Kidney tubule cell (primary cell): ENCODE data around the gene PKP3.
"Not testable (repeated sequence)": the region's sequence is repeated elsewhere in the genome, so short reads cannot be mapped to it uniquely, and the experiment has no call there.

ENCODE experiments used
- DNase-seq: peaks from one replicate; pipeline ENCODE4 v3.0.0-alpha.2; 2018; ENCODE audit warnings: low spot score

PKP3 gene

DNA sequence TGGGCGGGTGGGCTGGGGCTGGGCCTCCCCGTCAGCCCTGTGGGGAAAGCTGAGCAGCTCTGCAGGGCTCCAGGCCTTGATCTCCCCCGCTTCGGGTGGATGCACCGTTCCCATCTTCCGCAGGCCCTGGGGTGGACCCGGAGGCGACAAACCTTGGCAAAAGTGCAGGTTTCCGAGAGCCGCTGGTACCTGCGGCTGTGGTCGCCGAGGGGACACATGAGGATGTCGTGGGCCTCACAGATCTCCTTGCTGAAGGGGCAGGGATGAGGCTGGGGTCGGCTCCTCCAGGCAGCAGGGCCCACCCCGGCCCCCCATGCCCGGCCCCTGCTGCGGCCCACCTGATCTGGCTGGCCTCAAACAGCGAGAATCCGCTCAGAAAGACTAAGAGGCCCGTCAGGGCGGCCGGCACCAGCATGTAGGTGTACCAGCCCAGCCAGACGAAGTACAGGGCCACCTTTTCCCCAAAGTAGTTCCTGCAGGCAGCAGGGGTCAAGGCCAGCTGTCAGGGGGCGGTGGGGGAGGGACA lies 36.0 kb downstream of the PKP3 start:
- DNase-seq: no peak

DNA sequence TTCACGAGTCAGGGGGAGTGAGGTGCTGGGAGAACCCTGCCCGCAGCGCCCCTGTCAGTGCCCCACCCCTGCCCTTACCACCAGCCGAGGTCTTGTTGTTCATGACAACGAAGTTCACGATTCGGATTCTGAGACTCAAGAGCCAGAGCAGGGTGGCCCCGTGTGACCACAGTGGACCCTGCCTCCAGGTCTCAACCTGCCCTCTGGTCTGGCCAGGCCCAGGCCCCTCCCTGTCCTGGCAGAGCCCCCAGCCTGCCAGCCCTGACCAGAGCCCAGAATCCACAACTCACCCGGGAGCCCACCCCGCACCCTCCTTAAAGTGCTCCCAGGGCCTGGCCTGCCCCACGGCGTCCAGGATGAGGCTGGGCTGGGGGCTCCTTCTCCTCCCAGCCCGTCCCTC lies 37.9 kb downstream of the PKP3 start:
- DNase-seq: no peak

DNA sequence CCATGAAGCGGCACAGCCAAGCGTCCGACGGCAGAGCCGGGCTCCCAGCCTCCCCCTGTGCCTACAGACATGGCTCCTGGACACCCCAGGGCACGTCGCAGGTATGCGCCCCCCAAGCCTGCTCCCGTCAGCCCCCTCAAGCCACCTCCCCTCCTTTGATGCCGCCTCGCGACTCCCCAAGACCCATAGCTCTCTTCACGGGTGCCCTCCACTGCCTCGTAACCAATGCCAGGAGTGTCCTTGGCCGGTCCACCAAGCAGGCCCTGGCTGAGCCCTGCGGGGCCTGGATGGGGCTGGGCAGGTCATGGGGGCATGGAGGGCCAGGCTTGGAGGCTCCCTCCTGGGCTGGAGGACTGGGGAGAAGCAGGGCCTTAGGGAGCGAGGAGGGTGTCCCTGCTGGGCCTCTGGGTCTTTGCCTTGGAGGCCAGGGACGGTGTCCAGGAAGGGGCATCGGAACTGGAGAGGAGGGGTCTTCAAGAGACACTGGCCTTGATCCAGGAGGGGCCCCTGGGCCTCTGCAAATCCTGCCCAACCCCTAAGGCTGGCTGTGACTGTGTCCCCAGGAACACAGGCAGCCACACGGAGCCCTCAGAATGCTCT lies 38.6 kb downstream of the PKP3 start:
- DNase-seq: no peak

DNA sequence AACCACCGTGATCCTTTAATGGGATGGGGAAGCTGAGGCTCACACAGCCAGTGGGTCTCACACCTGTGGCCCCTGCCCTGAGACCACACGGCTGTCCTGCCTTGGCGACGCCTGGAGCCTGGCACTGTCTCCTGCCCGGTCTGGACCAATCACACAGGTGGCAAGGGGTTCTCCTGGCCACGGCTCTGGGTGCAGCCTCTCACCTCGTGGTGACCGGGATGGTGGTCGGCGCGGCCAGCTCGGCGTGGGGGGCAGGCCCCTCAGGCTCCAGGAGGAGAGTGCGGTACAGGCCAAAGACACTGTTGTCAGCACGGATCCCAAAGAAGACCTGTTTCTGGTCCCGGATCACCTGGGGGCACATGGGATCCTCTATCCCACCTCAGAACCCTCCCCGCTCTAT lies 39.1 kb downstream of the PKP3 start:
- DNase-seq: no peak

DNA sequence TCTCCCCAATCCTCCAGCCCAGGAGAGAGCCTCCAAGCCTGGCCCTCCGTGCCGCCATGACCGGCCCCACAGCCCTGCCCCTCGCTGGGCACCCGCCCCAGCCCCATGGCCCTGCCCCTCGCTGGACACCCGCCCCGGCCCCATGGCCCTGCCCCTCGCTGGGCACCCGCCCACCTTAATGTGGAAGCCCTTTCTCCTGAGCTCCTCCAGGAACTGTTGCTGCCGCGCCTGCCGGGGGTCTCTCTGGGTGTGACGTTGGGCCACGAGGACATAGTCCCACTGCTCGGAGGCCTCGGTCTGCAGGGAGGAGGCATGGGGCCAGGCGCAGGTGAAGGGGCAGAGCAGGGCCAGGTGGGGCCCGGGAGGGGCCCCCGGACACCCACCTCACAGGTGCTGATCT lies 39.6 kb downstream of the PKP3 start:
- DNase-seq: no peak

DNA sequence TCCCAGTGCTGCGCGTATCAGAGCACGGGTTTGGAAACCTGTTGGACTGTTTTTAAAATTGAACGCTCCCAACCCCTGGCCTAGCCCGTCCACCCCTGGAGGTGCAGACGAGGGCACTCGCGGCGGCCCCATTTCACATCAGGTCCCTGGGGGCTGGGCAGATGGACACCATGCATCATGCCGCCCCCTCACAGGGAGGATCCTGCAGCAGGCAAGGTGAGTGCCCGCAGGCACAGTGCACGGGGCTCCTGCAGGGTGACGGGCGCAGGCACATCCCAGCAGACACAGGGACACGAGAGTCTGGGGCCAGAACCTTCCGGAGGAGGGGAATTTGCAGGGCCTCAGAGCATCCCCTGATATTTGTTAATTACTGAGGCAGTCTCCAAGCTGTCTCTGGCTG lies 40.5 kb downstream of the PKP3 start:
- no peak for DNase-seq

DNA sequence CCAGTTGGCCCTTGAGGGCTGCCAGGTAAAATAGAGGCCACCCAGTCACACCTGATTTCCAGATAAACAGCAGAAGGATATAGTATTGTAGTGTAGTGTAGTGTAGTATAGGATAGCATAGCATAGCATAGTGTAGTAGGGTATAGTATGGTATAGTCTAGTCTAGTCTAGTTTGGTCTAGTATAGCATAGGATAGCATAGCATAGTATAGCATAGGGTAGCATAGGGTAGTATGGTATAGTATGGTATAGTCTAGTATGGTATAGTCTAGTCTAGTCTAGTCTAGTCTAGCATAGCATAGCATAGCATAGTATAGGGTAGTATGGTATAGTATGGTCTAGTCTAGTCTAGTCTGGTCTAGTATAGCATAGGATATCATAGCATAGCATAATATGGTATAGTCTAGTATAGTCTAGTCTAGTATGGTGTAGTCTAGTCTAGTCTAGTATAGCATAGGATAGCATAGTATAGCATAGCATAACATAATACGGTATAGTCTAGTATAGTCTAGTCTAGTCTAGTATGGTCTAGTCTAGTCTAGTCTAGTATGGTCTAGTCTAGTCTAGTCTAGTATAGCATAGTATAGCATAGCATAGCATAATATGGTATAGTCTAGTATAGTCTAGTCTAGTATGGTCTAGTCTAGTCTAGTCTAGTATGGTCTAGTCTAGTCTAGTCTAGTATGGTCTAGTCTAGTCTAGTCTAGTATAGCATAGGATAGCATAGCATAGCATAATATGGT lies 41.2 kb downstream of the PKP3 start:
- not testable (repeated sequence) for DNase-seq

DNA sequence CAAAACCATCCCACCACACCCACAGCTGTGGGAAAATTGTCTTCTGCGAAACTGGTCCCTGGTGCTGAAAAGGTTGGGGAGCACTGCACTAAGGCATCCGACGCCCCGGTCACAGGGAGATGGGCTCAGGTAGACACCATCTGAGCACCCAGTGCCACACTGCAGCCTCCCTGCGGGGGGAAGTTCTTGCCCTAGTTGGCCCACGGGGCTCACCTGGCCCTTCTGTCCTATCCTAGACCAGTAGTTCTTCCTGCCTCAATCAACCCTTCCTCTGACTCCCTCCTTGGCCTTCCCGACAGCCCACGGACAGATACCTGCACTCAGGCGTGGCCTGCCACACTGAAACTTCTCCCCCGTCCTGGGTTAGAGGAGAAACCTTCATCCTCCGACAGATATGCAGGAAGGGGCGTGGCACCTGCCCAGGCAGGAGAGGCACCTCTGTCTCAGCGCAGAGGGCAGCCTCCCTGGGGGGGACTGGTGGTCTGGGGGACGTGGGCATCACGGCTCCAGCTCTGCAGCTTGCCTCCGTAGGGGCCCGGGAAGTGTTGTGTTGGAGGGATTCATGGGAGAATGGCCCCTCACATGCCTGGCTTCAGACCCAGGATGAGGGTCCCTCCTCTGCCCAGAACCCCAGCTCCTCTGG lies 43.3 kb downstream of the PKP3 start:
- no peak for DNase-seq

DNA sequence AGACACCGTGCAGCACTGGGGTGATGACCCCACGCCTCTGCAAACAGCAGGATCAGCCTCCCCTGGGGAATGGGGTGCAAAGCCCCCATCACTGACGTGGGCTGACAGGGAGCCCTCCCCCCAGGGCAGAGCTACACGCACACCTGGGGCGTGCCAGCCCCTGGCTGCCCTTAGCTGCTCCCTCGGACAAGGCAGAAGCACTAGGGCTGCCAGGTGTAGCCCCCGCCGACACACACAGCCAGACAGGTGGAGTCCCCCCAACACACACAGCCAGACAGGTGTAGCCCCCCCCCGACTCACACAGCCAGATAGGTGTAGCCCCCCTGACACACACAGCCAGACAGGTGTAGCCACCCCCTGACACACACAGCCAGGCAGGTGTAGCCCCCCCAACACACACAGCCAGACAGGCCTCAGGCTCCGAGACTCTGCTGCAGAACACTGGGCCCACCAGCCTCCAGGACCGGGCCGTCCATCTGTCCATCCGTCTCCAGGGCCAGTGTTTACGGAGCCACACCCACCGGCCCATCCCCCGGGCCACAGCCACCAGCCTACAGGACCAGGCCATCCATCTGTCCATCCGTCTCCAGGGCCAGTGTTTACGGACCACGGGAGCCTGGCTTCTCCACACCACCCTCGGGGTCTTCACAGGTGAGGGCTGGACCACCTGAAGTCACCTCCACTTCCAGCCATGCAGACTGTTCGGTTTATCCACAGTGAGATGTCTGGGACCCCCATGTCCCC lies 44.3 kb downstream of the PKP3 start:
- no peak for DNase-seq

DNA sequence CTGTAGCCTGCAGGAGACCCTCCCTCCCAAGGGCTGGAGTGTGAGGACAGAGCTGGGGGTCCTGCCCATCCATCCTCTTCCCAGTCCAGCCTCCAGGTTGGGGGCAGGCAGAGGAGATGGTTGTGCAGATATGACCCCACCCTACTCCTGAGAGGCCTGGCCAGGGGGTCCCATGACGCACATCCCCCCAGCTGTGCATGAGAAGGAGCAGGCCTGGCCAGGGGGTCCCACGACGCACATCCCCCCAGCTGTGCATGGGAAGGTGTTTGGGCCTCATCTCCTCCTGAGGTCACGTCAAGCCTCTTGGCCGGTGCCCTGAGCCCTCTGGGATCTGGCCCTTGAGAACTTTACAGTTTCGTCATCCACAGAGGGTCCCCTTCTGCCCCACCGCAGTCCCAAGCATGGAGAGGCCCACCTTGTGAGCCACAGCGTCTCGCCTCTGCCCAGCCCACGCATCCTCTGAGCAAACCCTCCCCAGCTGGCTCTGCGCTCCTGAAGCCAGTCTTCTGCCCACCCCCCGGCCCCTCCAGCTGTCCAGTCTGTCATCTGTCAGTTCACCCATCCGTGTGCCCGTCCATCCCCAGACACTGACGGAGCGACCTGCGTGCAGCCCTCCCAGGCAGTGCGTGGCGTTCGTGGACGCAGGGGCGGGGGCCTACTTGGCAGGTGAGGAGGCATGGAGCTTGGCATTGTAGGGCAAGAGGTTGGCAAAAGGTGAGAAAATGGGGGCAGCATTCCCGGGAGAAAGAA lies 45.5 kb downstream of the PKP3 start:
- DNase-seq: no peak

DNA sequence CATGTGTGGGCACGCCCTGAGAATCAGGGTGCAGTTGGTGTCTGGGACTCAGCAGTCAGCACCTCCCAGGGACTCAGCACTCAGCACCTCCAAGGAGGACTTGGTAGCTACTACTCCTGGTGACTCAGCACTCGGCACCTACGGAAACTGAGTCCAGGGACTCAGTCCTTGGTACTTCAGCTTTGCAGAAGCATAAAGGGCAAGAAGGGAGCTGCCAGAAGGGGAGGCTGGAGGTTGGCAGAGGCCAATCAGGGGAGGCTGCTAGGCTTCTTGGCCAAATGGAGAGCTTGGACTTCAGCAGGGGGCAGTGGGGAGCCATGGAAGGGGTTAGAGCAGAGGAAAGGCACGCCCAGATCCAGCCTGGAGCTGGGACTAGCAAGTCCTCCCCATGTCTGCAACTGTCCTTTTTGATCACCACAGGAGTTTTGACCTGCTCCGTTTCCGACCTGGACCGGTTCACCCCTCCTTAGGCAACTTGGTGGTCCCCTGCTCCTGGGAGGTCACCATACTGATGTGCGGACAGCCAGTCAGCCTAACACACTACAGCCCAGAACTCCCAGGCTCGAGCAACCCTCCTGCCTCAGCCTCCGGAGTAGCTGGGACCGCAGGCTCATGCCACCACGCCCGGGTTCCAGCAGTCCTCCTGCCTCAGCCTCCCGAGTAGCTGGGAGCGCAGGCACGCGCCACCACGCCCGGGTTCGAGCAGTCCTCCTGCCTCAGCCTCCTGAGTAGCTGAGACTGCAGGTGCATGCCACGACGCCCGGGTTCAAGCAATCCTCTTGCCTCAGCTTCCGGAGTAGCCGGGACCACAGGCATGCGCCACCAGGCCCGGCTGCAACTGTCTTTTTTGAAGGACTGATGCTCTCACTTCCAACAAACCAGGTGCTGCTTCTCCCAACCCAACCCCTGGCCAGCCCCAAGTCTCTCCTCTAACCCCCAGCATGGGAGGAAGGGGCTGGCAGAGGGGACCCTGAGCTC lies 46.3 kb downstream of the PKP3 start:
- no peak for DNase-seq

DNA sequence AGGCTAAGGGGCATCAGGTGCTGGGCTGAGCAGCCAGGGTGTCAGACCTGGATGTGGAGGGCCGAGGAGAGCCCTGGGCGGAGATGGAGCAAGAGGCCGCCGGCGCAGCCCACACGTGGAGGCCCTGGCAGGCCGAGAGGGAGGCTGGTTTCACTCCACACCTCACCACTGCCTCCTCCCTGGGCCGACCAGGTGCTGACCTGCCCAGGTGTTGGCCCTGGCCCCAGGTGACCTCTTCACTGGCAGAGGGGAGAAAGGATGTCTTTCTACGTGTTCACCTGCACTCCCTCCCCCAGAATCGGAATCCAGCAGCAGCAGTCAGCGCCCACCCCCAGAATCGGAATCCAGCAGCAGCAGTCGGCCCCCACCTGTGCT lies 47.0 kb downstream of the PKP3 start:
- no peak for DNase-seq

DNA sequence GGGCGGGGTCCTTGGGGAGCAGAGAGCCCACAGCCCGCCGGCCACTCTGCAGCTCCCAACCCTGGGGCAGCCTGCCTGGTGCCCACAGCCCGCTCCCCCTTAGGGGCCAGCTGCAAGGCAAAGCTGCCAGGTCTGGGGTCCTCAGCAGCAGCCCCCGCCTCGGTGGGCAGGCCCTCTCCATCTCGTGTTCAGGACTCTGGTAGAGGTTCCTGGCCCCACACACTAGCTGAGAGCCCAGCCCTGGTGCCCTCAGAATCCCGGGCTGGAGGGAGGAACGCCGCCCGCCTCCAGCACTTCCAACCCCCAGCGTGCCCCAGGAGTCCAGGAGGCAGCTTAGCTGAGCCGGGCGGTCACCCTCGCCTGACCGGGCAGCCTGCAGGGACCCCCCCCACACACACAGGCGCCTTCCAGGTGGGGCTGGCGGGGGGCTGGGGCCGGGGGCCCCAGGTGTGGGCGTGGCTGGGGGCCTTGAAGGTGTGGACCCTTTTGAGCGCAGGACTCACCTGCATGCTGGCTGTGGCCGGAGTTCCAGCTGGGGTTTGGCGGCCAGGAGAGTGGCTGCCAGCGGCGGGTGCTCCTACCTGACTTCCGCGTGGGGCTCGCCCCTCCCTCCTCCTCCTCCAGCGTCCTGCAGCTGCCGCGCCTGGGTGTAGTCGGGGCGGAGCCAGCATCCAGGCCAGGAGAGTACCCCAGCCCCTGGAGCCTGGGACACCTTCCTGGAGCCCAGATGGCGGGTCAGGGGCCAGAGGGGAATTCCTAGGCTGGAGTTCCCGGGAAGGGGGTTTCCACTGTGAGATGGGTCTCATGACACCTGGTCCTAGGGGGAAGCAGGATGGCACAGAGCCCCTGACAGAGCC lies 47.6 kb downstream of the PKP3 start, which contains the start of gene ANO9:
Gene ANO9 (minus strand): TSS at position 594 of the 857 bp plus-strand sequence. CDS start 85 bp downstream, at position 509.
- DNase-seq: peak; percentile 71

DNA sequence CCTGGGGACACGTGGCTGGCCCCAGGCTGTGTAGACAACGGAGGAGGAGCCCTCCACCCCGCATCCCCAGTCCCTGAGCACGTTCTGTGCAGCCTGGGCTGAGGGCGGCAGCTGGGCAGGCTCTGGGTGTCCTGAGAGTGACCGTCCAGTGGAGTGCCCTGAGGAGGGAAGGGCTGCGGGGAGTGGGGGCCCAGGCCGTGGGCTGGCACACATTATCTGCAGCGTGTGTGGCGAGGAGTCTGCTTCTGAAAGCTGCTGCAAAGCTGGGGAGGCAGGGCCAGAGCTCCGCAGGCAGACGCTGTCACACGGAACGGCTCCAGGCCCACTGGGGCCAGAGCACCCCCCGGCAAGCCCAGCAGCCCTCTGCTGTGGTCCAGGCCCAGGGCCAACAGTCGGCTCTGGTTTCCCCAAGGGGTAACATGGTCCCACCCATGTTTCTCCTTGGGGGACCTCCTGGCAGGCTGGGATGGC lies 48.6 kb downstream of the PKP3 start:
- DNase-seq: no peak

DNA sequence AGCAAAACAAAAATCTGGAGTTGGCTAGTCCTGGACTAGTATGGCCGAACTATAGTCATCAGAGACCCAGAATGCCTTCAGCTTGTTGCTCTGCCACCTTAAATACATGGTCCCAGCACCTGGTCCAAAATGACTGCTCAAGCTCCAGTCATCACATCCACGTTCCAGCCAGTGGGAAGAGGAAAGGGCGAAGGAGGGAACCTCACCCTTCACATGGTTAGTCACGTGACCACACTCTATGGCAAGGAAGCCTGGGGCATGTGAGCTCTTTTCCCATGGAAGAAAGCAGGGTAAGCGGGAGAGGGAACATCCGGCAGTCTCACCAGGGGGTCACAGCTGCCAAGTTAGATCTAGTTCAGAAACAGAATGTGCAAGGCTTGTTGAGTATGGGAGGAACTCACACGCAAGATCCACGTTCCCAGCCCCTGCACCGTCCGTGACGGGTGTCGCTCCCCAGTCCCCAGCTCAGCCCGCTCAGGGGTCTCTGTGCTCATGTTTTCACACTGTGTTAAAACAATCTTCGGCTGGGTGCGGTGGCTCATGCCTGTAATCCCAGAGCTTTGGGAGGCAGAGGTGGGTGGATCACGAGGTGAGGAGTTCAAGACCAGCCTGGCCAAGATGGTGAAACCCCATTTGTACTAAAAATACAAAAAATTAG lies 49.7 kb downstream of the PKP3 start:
- DNase-seq: peak; percentile 42

DNA sequence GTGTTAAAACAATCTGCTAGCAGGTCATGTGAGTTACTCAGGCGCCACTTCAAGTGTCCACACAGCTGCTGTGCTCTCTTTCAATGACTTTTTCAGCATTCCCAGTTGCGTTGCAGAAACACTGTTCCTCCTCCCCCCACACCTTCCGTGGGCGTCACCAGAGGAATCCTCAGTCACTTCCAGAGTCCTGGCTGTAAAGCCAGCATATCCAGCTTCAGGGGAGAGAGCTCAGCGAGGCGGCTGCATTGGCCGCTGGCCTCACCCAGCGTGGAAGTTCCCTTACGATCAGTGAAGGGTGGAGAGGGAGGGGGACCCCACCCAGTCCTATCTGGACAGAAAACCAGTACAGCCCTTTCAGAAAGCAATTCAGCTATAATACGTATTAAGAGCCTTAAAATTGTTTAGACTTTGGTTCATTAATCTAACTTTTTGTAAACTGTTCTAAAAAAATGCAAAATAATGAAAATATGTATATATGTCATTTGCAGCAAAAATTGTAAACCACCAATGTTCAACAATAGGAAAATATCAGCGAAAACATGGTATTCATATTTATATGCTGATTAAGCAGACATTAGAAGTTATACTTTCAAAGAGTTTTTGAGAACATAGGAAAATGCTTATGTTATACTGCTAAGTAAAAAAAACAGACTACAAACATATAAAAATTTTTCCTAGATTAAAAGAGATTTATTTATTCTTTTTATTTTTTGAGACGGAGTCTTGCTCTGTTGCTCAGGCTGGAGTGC lies 50.6 kb downstream of the PKP3 start:
- DNase-seq: peak; percentile 60

DNA sequence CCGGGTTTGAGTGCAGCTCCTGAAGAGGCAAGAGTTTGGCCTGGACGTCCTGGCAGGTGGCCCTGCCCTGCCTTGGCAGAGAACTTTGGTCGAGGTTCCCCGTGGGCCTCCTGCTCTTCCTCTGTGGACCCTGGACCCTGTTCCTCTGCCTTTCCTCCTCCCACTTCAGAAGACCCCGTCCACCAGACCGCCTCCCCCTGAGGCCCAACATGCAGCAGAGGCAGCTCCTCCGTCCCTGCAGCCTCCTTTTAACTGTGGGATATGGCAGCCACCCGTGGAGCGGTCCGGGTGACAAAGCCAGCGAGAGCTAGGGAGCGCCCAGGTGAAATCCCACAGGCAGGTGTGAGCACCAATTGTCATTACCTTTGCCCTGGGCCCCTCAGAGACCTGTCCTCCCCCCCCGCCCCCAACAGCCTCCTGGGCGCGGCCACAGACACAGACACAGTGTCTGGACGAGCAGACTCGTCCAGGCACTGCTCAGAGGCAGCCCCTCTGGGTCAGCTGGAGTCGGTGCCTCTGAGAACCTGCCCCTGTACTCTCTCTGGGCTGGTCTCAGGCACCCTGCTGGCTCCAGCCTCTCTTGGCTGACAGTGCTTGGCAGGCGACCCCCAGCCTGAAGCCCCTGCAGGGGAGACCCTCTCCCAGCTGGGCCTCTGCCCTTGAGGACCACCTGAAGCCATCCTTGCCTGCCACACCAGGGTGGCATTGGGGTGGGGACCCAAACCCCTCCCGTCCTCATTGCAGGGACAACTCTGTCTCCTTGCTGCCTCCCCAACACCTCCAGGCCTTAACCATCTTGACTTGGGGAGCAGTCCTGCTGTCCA lies 52.0 kb downstream of the PKP3 start:
- no peak for DNase-seq
